DOHH2 (cell line): ENCODE measurements around the gene TIMM17B.

Experiments
- H3F3A ChIP-seq: fragments of 200-600 bp; sonication (generic), shearing (Covaris generic); 2 replicates; pipeline ENCODE4 v1.6.0; 2016; ENCODE audit warnings: antibody characterized with exemption, mild to moderate bottlenecking; ENCODE audit not compliant: control insufficient read depth, insufficient read depth
- H3K27ac ChIP-seq: fragments of 200-600 bp; sonication (generic); 2 replicates; pipeline ENCODE4 v1.5.1; 2014; ENCODE audit warnings: low read depth, mild to moderate bottlenecking, low read length, moderate library complexity
- H3K27me3 ChIP-seq: fragments of 200-600 bp; sonication (generic); 2 replicates; pipeline ENCODE4 v1.6.1; 2014; ENCODE audit warnings: mild to moderate bottlenecking, low read length, mixed read lengths; ENCODE audit not compliant: control insufficient read depth
- H3K36me3 ChIP-seq: fragments of 200-600 bp; sonication (generic); 2 replicates; pipeline ENCODE4 v1.6.1; 2014; ENCODE audit warnings: mild to moderate bottlenecking, low read length, moderate library complexity, mixed read lengths; ENCODE audit not compliant: control insufficient read depth
- H3K4me1 ChIP-seq: fragments of 200-600 bp; sonication (generic); 2 replicates; pipeline ENCODE4 v1.6.1; 2014; ENCODE audit warnings: mild to moderate bottlenecking, low read length, mixed read lengths; ENCODE audit not compliant: control insufficient read depth
- H3K4me2 ChIP-seq: fragments of 200-600 bp; sonication (generic); 2 replicates; pipeline ENCODE4 v1.6.0; 2014; ENCODE audit warnings: mild to moderate bottlenecking, low read length, moderate library complexity
- H3K4me3 ChIP-seq: fragments of 200-600 bp; sonication (generic); 2 replicates; pipeline ENCODE4 v1.5.1; 2014; ENCODE audit warnings: mild to moderate bottlenecking, low read length, mixed read lengths
- H3K79me2 ChIP-seq: fragments of 200-600 bp; sonication (generic); 2 replicates; pipeline ENCODE4 v1.6.1; 2014; ENCODE audit warnings: mild to moderate bottlenecking, low read length, mixed read lengths; ENCODE audit not compliant: control insufficient read depth
- H3K9me2 ChIP-seq: fragments of 200-600 bp; sonication (generic); replicated peaks from 2 replicates; pipeline ENCODE4 v1.6.1; 2014; ENCODE audit warnings: mild to moderate bottlenecking, low read length, mixed read lengths; ENCODE audit not compliant: control insufficient read depth
- H3K9me3 ChIP-seq: fragments of 200-600 bp; sonication (generic); 2 replicates; pipeline ENCODE4 v1.6.1; 2014; ENCODE audit warnings: antibody characterized with exemption, low read length, mixed read lengths; ENCODE audit not compliant: control insufficient read depth, insufficient read depth
- H4K20me1 ChIP-seq: fragments of 200-600 bp; sonication (generic); 2 replicates; pipeline ENCODE4 v1.6.0; 2014; ENCODE audit warnings: low read depth, mild to moderate bottlenecking, antibody characterized with exemption, low read length, moderate library complexity; ENCODE audit not compliant: control insufficient read depth, insufficient read depth
- EZH2phosphoT487 ChIP-seq: fragments of 200-600 bp; sonication (generic); IDR thresholded peaks from 2 replicates; pipeline ENCODE4 v1.6.1; 2017; ENCODE audit warnings: borderline replicate concordance, mild to moderate bottlenecking, antibody characterized with exemption, low read length, moderate library complexity, mixed read lengths
- TF ChIP-seq, protein P1 (sequence below): fragments of 200-600 bp; sonication (generic); IDR thresholded peaks from one replicate; pipeline ENCODE4 v1.5.1; 2014; ENCODE audit warnings: antibody characterized with exemption, mild to moderate bottlenecking, low read depth, low read length; ENCODE audit not compliant: poor library complexity, severe bottlenecking

The TIMM17B gene

DNA sequence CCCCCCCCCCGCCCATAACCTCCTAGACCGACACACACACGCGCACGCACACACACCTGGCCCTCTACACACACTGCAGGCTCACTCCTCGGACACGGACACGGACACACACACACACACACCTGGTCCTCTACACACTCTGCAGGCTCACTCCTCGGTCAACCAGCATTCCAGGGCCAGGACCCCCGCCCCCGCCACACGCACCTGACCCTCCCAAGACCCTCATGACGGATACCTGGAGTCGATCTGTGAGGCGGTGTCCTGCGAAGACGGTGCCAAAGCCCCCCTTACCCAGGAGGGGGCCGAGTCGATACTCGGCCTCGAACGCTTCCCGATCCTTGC lies 20.7 kb upstream of the TIMM17B start:
- H3K4me2 ChIP-seq = peak overlapping the region; percentile 72
- peaks cover 30% of the 10 kb centered on the region for H3K4me1 ChIP-seq

DNA sequence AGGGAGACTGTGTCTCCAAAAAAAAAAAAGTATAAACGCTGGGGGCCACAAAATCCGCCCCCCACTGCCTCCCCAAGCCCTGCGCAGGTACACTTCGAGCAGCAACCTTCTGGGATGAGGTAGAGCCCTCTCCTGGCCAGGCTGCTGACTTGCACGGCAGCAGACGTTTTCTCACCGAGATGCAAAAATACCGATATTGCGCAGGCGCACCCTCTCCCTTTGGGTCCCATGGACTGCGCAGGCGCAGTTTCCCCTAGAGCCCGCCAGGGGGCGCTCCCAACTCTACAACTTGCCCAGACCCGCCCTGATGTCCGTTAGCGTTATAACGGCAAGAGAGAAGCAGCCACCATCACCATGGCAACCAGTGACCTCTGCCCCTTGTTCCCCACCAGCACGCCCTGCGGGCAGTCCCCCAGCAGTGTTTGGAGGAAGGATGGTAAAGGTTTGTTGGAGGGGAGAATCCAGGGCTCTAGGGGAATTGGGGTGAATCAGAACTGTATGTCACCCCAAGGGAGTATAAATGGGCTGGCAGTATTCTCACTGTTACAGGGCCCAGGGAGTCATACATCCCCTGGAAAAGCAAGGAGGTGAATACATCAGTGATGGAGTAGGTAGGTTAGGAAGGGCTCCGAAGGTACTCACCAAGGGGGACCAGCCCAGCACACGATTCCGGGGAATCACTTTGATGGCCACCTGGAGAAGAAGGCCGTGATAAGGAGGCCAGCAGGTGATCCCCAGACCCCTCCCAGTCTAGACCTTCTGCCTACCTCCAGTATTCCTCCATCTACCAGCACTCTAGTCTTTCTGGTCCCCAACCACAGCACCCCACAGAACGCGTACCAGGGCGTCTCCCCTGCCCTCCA lies 19.8 kb upstream of the TIMM17B start:
- Histone ChIP-seq H3K27ac (peak overlapping the region; percentile 83), H3K9me3 (no peaks in the 10 kb centered on the region), H3K9me2 (no peaks in the 10 kb centered on the region), H3K36me3 (peaks cover 57% of the 10 kb centered on the region), H3K79me2 (peaks cover 39% of the 10 kb centered on the region), H4K20me1 (peaks cover 13% of the 10 kb centered on the region; the same call in 1 of the 2 replicates), H3K4me2 (peak overlapping the region; percentile 72), H3F3A (peaks cover 21% of the 10 kb centered on the region), H3K4me1 (peaks cover 30% of the 10 kb centered on the region), H3K4me3 (peak overlapping the region; percentile 75), H3K27me3 (no peaks in the 10 kb centered on the region)
- TF ChIP-seq, protein P1, sequence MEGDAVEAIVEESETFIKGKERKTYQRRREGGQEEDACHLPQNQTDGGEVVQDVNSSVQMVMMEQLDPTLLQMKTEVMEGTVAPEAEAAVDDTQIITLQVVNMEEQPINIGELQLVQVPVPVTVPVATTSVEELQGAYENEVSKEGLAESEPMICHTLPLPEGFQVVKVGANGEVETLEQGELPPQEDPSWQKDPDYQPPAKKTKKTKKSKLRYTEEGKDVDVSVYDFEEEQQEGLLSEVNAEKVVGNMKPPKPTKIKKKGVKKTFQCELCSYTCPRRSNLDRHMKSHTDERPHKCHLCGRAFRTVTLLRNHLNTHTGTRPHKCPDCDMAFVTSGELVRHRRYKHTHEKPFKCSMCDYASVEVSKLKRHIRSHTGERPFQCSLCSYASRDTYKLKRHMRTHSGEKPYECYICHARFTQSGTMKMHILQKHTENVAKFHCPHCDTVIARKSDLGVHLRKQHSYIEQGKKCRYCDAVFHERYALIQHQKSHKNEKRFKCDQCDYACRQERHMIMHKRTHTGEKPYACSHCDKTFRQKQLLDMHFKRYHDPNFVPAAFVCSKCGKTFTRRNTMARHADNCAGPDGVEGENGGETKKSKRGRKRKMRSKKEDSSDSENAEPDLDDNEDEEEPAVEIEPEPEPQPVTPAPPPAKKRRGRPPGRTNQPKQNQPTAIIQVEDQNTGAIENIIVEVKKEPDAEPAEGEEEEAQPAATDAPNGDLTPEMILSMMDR = peak; percentile 83
- TF ChIP-seq EZH2phosphoT487 = no peak

More for the DNA sequence above, 20.7 kb upstream of the TIMM17B start:
- Histone ChIP-seq H3K9me3 (no peaks in the 10 kb centered on the region), H3K4me3 (peak overlapping the region; percentile 75), H3F3A (peaks cover 13% of the 10 kb centered on the region), H4K20me1 (peaks cover 13% of the 10 kb centered on the region; the same call in 1 of the 2 replicates), H3K27ac (peak overlapping the region; percentile 83), H3K27me3 (no peaks in the 10 kb centered on the region), H3K36me3 (peaks cover 55% of the 10 kb centered on the region), H3K9me2 (no peaks in the 10 kb centered on the region), H3K79me2 (peaks cover 39% of the 10 kb centered on the region)
- no peak for TF ChIP-seq EZH2phosphoT487
- TF ChIP-seq, protein P1 = no peak

DNA sequence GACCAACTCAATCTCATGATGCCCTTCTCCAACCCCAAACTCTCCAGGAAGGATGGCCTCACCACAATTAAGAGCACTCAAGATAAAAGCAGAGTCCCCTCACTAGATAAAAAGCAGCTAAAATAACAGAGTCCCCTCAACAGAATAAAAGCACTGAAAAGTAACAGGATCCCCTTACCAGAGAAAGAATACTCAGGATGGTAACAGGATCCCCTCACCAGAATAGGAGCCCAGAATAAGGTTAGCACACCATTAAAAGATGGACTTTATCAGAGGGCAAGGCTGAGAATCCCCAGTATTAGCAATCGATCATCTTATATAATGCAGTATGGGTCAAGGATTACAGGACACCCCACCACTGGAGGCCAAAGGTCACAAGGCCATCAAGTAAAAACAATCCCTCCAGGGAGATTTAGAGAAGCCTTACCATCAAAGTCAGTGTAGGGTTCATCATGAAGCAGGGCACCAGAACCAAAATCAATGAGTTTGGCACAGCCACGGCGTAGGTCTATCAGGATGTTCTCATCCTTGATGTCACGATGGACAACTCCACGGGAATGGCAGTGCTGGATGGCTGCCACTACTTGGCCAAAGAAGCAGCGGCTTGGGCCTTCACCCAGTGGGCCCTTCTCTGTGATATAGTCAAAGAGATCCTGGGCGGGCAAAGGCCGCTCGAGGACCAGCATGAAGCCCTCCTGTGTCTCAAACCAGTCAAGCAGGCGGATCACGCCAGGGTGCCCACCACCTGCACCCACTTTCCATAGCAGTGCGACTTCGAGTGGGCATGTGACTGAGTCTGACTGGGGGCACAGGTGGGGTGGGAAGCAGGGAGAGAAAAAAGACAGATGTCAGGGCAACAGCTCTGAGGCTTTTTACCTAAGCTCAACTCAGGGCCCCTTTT lies 17.3 kb upstream of the TIMM17B start:
- peaks cover 57% of the 10 kb centered on the region for H3K36me3 ChIP-seq
- peaks cover 55% of the 10 kb centered on the region for H3K79me2 ChIP-seq
- H3K4me2 ChIP-seq = no peak overlapping the region
- peaks cover 31% of the 10 kb centered on the region for H3K4me1 ChIP-seq
- no peaks in the 10 kb centered on the region for H3K9me2 ChIP-seq
- no peaks in the 10 kb centered on the region for H3K9me3 ChIP-seq
- H3F3A ChIP-seq = peaks cover 14% of the 10 kb centered on the region; the same call in 1 of the 2 replicates
- H4K20me1 ChIP-seq = peaks cover 13% of the 10 kb centered on the region; the same call in 1 of the 2 replicates
- no peak overlapping the region for H3K4me3 ChIP-seq
- no peak overlapping the region for H3K27ac ChIP-seq
- no peaks in the 10 kb centered on the region for H3K27me3 ChIP-seq
- TF ChIP-seq, protein P1 = no peak
- TF ChIP-seq EZH2phosphoT487 = no peak
